SH-SY5Y (cell line): ENCODE data around the gene PTER.

Experiments used
- GATA2 ChIP-seq: IDR thresholded peaks from 2 replicates; pipeline ENCODE4 v1.6.1; 2011; ENCODE audit warnings: mild to moderate bottlenecking, low read depth, low read length
- GATA3 ChIP-seq: IDR thresholded peaks from 2 replicates; pipeline ENCODE4 v1.6.1; 2011; ENCODE audit warnings: low read depth, mild to moderate bottlenecking, low read length, moderate library complexity

GRCh38 chr10:16493884-16494536, 57.2 kb downstream of the PTER start:
- TF ChIP-seq GATA2 (no peak), GATA3 (no peak)
